CD8-positive, alpha-beta memory T cell (primary cell): ENCODE measurements around the gene FKBP5. TPM values are rescaled to one million over a fixed set of nuclear protein-coding genes. Genes with fewer than 3 reads are reported as not detected.

Experiments used
- CTCF ChIA-PET: fragments of 350-600 bp; sonication (Branson Sonifier 250); formaldehyde crosslinking; loops from one replicate; lab custom pipeline; 2021; ENCODE audit warnings: antibody characterized with exemption; lab: Charles Lee
- POLR2A ChIA-PET: fragments of 350-600 bp; sonication (Branson Sonifier 250); formaldehyde crosslinking; loops from one replicate; lab custom pipeline; 2021; ENCODE audit warnings: antibody characterized with exemption; lab: Charles Lee
- DNase-seq, 5 donors: peaks; one replicate each; pipeline versions ENCODE4 v3.0.0 to v3.0.0-alpha.2; 2020 to 2022; ENCODE audit warnings: mixed read lengths in 1 of 5
- H3K27ac ChIP-seq: one replicate; pipeline ENCODE4 v1.7.0; 2013; ENCODE audit warnings: low read depth, mild to moderate bottlenecking, low read length, moderate library complexity
- H3K27me3 ChIP-seq: 2 replicates; pipeline ENCODE4 v1.7.0; 2013; ENCODE audit warnings: low read length, mild to moderate bottlenecking; ENCODE audit not compliant: insufficient read depth, poor library complexity, severe bottlenecking
- H3K36me3 ChIP-seq: 2 replicates; pipeline ENCODE4 v1.7.0; 2013; ENCODE audit warnings: mild to moderate bottlenecking, low read length, moderate library complexity; ENCODE audit not compliant: insufficient read depth
- H3K4me1 ChIP-seq: 2 replicates; pipeline ENCODE4 v1.7.0; 2013; ENCODE audit warnings: mild to moderate bottlenecking, low read length, moderate library complexity; ENCODE audit not compliant: insufficient read depth
- H3K4me3 ChIP-seq: 2 replicates; pipeline ENCODE4 v1.7.0; 2013; ENCODE audit warnings: mild to moderate bottlenecking, low read length
- H3K9me3 ChIP-seq: 2 replicates; pipeline ENCODE4 v1.7.0; 2013; ENCODE audit warnings: mild to moderate bottlenecking, low read length
- H3K27ac Mint-ChIP-seq, 8 donors: one replicate each; pipeline ENCODE4 v1.8.0; 2020 to 2021; ENCODE audit warnings: mixed read lengths in 8 of 8, mild to moderate bottlenecking in 6 of 8, inconsistent platforms in 3 of 8, moderate library complexity in 3 of 8
- H3K27me3 Mint-ChIP-seq, 2 donors: one replicate each; pipeline ENCODE4 v1.8.0; 2020 to 2021; ENCODE audit warnings: mixed read lengths in 2 of 2, mild to moderate bottlenecking in 1 of 2, moderate library complexity in 1 of 2
- H3K36me3 Mint-ChIP-seq, 3 donors: one replicate each; pipeline ENCODE4 v1.8.0; 2020 to 2021; ENCODE audit warnings: mixed read lengths in 3 of 3, inconsistent platforms in 1 of 3, mild to moderate bottlenecking in 1 of 3
- H3K4me1 Mint-ChIP-seq, 3 donors: one replicate each; pipeline ENCODE4 v1.8.0; 2020 to 2021; ENCODE audit warnings: mixed read lengths in 3 of 3, inconsistent platforms in 1 of 3, mild to moderate bottlenecking in 1 of 3
- H3K4me3 Mint-ChIP-seq, 7 donors: one replicate each; pipeline ENCODE4 v1.8.0; 2020 to 2021; ENCODE audit warnings: mixed read lengths in 7 of 7, mild to moderate bottlenecking in 6 of 7, moderate library complexity in 4 of 7, inconsistent platforms in 2 of 7
- H3K9me3 Mint-ChIP-seq, 5 donors: one replicate each; pipeline ENCODE4 v1.8.0; 2020 to 2022; ENCODE audit warnings: mixed read lengths in 5 of 5, mild to moderate bottlenecking in 3 of 5, moderate library complexity in 2 of 5, inconsistent platforms in 1 of 5
- polyA plus RNA-seq: library from polyadenylated mRNA; unstranded; fragments of 300-500 nt; fragmentation: Illumina TruSeq; gene quantifications from one replicate; pipeline ENCODE4 v1.2.3, GENCODE V29; 2021
- total RNA-seq, 2 experiments: library from RNA; stranded (reverse); gene quantifications; one replicate each; pipeline ENCODE4 v1.2.3, GENCODE V29; 2021

FKBP5 gene
- total and polyA plus RNA-seq, 3 experiments from 2014 or later = 55.7 to 192 (median 58.8) TPM

DNA sequence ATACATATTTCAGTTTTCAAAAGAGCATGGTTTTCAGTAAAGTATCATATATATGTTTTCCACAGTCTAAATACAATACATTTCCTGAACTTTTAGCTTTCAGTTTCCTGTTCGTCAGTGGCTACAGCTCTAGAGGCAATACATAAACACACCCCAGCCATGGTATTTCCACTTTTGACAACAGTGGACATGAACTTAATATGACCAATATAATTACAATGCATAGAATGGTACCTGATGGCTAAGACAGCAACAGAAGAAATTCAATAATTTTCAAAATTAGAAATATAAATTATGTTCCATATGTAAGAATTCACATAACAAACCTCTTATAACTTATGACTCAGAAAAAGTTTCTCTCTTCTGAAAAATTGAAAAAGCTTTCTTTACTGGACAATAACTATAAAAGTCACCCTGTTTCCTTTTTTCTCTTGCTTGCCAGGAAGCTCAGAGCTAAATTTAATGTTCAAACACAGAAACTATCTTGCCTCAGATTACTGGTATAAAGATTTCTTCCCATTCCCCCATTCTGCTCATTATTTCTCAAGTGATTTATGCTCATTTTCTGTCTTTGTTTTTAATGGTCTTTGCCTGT, 19.2 kb downstream of the FKBP5 start:
- Histone ChIP-seq H3K4me3 (peak overlapping the region; percentile 33), H3K9me3 (no peaks in the 10 kb centered on the region), H3K36me3 (no peaks in the 10 kb centered on the region), H3K4me1 (peaks cover 74% of the 10 kb centered on the region), H3K27me3 (no peaks in the 10 kb centered on the region), H3K27ac (peak overlapping the region; percentile 9)
- ChIA-PET CTCF (interaction anchor here (1.6 to 2.2 kb wide), 3 partner anchors 59 to 67 kb away, joined by 3 to 7 read pairs (median 6); partner anchors contain the start of gene ARMC12), POLR2A (interaction anchor here (1.1 to 2.3 kb wide), 2 partner anchors 18 to 68 kb away, joined by 4 to 7 read pairs; no protein-coding TSS in a partner anchor)
- Mint-ChIP-seq H3K4me1 (peaks cover 45 to 71% (median 71%) of the 10 kb centered on the region in 3 donors), H3K4me3 (peak overlapping the region; percentile 35 to 81 (median 77)), H3K36me3 (peaks cover 0 to 7% (median 0%) of the 10 kb centered on the region in 3 donors), H3K9me3 (no peaks in the 10 kb centered on the region), H3K27me3 (no peaks in the 10 kb centered on the region), H3K27ac (peak overlapping the region; percentile 61 to 93 (median 88))
- peak in 1 of 5 donors; percentile 34 for DNase-seq

DNA sequence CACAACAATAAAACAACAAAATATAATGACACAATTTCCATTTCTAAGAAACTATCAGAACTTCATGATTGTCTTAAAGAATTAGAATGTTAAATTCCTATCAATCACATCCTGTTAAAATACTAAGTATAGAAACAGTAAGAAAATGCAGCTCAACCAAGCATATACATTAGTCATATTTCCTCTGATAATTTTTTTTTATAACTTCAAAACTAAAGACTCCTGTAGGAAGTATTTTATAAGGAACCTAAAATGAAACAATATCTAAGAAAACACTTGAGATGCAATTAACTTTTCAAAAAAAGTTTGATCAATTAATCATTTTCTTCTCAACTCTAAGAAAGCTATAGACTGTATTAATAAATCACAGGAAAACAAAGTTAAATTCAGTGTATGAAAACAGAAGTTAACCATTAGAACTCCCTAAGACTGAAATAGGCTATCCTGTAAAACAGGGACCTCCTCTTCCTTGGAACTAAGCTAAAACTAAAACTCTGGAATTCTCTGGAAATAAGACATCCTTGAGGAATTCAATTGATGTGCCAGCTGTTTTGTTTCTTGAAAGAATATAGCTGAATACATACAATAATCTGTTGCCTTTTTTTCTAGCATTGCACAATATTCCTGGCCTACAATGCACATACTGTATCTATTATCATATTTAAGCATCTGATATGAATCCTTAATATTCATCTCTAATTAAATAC, 19.8 kb downstream of the FKBP5 start:
- ChIA-PET POLR2A (interaction anchor here (1.1 to 2.3 kb wide), 2 partner anchors 19 to 67 kb away, joined by 4 to 7 read pairs; no protein-coding TSS in a partner anchor), CTCF (interaction anchor here (1.0 to 2.2 kb wide), 4 partner anchors 60 to 68 kb away, joined by 3 to 7 read pairs (median 4); partner anchors contain the start of gene ARMC12)
- Histone ChIP-seq H3K27me3 (no peaks in the 10 kb centered on the region), H3K36me3 (no peaks in the 10 kb centered on the region), H3K9me3 (no peaks in the 10 kb centered on the region), H3K27ac (peak overlapping the region; percentile 9), H3K4me1 (peaks cover 74% of the 10 kb centered on the region), H3K4me3 (peak overlapping the region; percentile 33)
- no peaks in the 10 kb centered on the region for H3K9me3 Mint-ChIP-seq
- DNase-seq = no peak
- no peaks in the 10 kb centered on the region for H3K27me3 Mint-ChIP-seq
- peaks cover 0 to 7% (median 0%) of the 10 kb centered on the region in 3 donors for H3K36me3 Mint-ChIP-seq
- H3K4me1 Mint-ChIP-seq = peaks cover 38 to 65% (median 64%) of the 10 kb centered on the region in 3 donors
- H3K27ac Mint-ChIP-seq = peak overlapping the region; percentile 47 to 93 (median 88)
- peak overlapping the region; percentile 35 to 81 (median 77) for H3K4me3 Mint-ChIP-seq

DNA sequence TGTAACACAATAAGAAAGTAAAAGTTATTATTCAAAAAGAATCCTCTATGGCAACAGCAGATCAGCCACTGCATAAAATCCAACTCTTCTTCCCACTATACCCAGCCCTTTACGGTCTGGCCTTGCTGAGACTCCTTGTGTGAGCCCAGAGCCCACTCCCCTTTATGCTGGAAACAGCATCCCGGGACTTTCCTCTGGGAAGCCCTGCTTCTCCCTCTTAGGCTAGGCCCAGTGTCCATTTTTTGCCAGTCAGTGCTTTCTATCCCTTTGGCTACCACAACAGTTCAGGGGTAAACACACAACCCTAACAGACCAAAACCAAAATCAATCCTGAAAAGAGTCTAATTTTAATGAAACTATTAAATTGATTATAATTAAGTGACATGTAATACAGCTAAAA, 20.6 kb downstream of the FKBP5 start:
- Mint-ChIP-seq H3K36me3 (peaks cover 0 to 7% (median 0%) of the 10 kb centered on the region in 3 donors), H3K4me3 (peak overlapping the region; percentile 64 to 89 (median 77)), H3K27me3 (no peaks in the 10 kb centered on the region), H3K27ac (peak overlapping the region; percentile 64 to 92 (median 88)), H3K9me3 (no peaks in the 10 kb centered on the region), H3K4me1 (peaks cover 34 to 59% (median 58%) of the 10 kb centered on the region in 3 donors)
- DNase-seq = no peak
- Histone ChIP-seq H3K27me3 (no peaks in the 10 kb centered on the region), H3K36me3 (no peaks in the 10 kb centered on the region), H3K27ac (no peak overlapping the region), H3K4me3 (peak overlapping the region; percentile 44), H3K4me1 (peaks cover 78% of the 10 kb centered on the region), H3K9me3 (no peaks in the 10 kb centered on the region)
- POLR2A ChIA-PET = no interaction called here
- CTCF ChIA-PET = interaction anchor here (1.0 to 2.2 kb wide), 2 partner anchors 68 to 69 kb away, joined by 3 to 6 read pairs; partner anchors contain the start of gene ARMC12

DNA sequence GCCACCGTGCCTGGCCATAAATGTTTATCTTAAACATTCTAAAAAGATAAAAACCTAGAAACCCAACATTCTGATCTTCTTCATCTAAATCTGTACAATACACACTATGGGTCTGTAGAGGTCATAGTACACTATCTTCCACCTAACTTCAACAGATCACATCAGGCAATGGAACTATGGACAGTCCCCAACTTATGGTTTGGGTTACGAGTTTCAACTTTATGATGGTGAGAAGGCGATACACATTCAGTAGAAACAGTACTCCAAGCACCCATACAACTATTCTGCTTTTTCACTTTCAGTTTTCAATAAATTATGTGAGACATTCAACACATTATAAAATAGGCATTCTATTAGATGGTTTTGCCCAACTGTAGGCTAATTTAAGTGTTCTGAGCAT, 23.1 kb downstream of the FKBP5 start:
- H3K4me3 Mint-ChIP-seq = no peak overlapping the region
- no peaks in the 10 kb centered on the region for H3K36me3 ChIP-seq
- no peak overlapping the region for H3K4me3 ChIP-seq
- no peak overlapping the region for H3K27ac Mint-ChIP-seq
- H3K9me3 ChIP-seq = no peaks in the 10 kb centered on the region
- no peaks in the 10 kb centered on the region for H3K27me3 ChIP-seq
- H3K9me3 Mint-ChIP-seq = no peaks in the 10 kb centered on the region
- peaks cover 28 to 50% (median 40%) of the 10 kb centered on the region in 3 donors for H3K4me1 Mint-ChIP-seq
- ChIA-PET CTCF (no interaction called here), POLR2A (no interaction called here)
- H3K27ac ChIP-seq = no peak overlapping the region
- peaks cover 75% of the 10 kb centered on the region for H3K4me1 ChIP-seq
- H3K36me3 Mint-ChIP-seq = peaks cover 0 to 2% (median 0%) of the 10 kb centered on the region in 3 donors
- no peak for DNase-seq
- H3K27me3 Mint-ChIP-seq = no peaks in the 10 kb centered on the region

DNA sequence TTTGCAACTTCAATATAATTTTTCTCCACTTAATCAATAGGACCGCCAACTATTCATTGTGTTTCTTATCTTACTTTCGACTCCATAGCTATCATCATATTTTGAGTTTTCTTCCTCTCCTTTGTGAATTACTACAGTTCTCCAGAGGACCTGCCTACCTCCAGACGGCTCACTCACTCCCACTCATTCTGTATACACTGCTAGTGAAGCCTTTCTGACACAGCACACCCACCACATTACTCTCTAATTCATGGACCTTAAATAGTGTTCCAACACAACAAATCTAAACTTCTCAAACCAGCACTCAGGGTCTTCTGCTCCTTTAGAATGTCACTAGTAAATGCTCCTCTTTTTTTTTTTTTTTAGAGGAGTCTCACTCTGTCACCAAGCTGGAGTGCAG, 23.8 kb downstream of the FKBP5 start:
- no peak overlapping the region for H3K27ac ChIP-seq
- H3K4me1 ChIP-seq = peaks cover 69% of the 10 kb centered on the region
- H3K27me3 ChIP-seq = no peaks in the 10 kb centered on the region
- H3K9me3 ChIP-seq = no peaks in the 10 kb centered on the region
- H3K4me3 ChIP-seq = no peak overlapping the region
- peaks cover 0 to 2% (median 0%) of the 10 kb centered on the region in 3 donors for H3K36me3 Mint-ChIP-seq
- peaks cover 25 to 45% (median 34%) of the 10 kb centered on the region in 3 donors for H3K4me1 Mint-ChIP-seq
- DNase-seq = no peak
- ChIA-PET POLR2A (no interaction called here), CTCF (interaction anchor here (2.8 kb wide), 1 partner anchor 72 kb away, joined by 14 read pairs; the partner anchor contains the start of gene ARMC12)
- no peaks in the 10 kb centered on the region for H3K36me3 ChIP-seq
- no peak overlapping the region for H3K27ac Mint-ChIP-seq
- no peaks in the 10 kb centered on the region for H3K9me3 Mint-ChIP-seq
- H3K27me3 Mint-ChIP-seq = no peaks in the 10 kb centered on the region
- no peak overlapping the region for H3K4me3 Mint-ChIP-seq

DNA sequence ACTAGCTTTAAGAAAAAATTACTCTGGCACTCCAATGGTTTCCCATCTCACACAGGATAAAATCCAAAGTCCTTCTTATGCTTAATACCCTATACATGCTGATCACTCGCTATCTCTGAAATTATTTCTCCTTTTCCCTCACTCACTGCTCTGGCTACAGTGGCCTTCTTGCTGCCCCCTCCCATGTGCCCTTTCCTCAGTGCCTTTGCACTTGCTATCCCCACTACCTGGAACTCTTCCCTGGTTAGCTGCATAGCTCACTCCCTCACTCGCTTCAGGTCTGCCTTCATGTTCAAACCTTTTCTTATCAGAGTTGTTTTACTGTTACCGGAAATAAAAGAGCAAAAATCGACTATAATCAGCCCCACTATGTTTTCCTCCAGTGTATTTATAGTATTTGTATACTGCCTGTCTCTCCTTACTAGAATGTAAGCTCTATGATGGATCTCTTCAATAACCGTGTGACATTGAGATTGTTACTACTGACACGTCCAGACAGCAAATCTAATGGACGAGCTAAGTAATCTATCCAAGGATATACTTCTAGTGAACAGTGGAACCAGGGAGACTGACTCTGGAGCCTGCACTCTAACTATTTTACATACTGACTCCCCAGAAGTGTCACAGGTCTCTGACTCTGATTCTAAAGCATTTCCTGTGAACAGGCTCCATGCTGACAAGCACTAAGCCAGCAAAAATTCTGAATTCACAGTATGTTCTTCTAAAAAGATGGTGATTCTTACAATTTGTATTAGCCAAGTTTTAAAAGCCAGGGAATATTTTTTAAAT, 25.1 kb downstream of the FKBP5 start:
- Mint-ChIP-seq H3K4me3 (no peak overlapping the region), H3K27ac (no peak overlapping the region), H3K4me1 (peaks cover 16 to 36% (median 20%) of the 10 kb centered on the region in 3 donors), H3K9me3 (no peaks in the 10 kb centered on the region), H3K27me3 (no peaks in the 10 kb centered on the region), H3K36me3 (peaks cover 0 to 2% (median 0%) of the 10 kb centered on the region in 3 donors)
- POLR2A ChIA-PET = interaction anchor here (0.5 to 1.4 kb wide), 5 partner anchors 23 to 430 kb away, joined by 3 to 8 read pairs (median 3); no protein-coding TSS in a partner anchor
- DNase-seq = no peak
- peaks cover 57% of the 10 kb centered on the region for H3K4me1 ChIP-seq
- no peaks in the 10 kb centered on the region for H3K36me3 ChIP-seq
- no peaks in the 10 kb centered on the region for H3K9me3 ChIP-seq
- H3K27me3 ChIP-seq = no peaks in the 10 kb centered on the region
- peak overlapping the region; percentile 34 for H3K4me3 ChIP-seq
- H3K27ac ChIP-seq = no peak overlapping the region
- CTCF ChIA-PET = interaction anchor here (0.7 to 2.9 kb wide), 8 partner anchors 20 to 81 kb away, joined by 3 to 14 read pairs (median 3); partner anchors contain the start of gene ARMC12

DNA sequence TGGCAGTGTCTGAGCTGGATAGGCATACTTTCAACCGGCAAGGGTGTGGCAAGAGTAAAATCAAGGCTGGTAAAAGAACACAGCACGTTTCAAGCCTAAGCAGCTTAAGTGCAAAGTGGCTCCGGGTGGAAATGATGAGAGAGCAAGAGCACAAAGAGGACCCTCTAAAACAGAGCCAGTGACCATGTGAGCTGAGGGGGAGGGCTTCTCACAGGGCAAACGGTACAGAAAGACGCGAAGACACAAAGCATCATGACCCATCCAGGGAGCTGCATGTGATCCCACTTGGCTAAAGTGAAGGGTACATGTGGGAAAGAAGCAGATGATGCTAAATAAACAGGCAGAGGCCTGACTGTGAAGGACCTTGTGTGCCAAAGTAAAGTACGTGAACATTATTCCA, 25.7 kb downstream of the FKBP5 start:
- no peaks in the 10 kb centered on the region for H3K36me3 Mint-ChIP-seq
- H3K4me3 ChIP-seq = peak overlapping the region; percentile 34

More for the DNA sequence above, 25.7 kb downstream of the FKBP5 start:
- ChIA-PET POLR2A (interaction anchor here (0.6 to 1.4 kb wide), 3 partner anchors 57 to 430 kb away, joined by 3 to 8 read pairs (median 3); no protein-coding TSS in a partner anchor), CTCF (interaction anchor here (1.1 to 2.9 kb wide), 7 partner anchors 13 to 80 kb away, joined by 3 to 14 read pairs (median 4); partner anchors contain the start of gene ARMC12)
- Histone ChIP-seq H3K27ac (no peak overlapping the region), H3K4me1 (peaks cover 51% of the 10 kb centered on the region), H3K36me3 (no peaks in the 10 kb centered on the region), H3K27me3 (no peaks in the 10 kb centered on the region), H3K9me3 (no peaks in the 10 kb centered on the region)
- no peak for DNase-seq
- no peak overlapping the region for H3K4me3 Mint-ChIP-seq
- peaks cover 9 to 30% (median 18%) of the 10 kb centered on the region in 3 donors for H3K4me1 Mint-ChIP-seq
- H3K27ac Mint-ChIP-seq = no peak overlapping the region
- H3K9me3 Mint-ChIP-seq = no peaks in the 10 kb centered on the region
- no peaks in the 10 kb centered on the region for H3K27me3 Mint-ChIP-seq
